Testis (tissue), 2 donors: ENCODE measurements around the gene RAD21L1.

Source experiments
- CTCF ChIP-seq, 3 experiments: fragments of 450-650 bp in 2 of 3; fragments of 200-600 bp in 1 of 3; sonication (generic) in 1 of 3; IDR thresholded peaks; one replicate each; pipeline ENCODE4 v1.5.1; 2016 to 2019; ENCODE audit warnings: antibody characterized with exemption in 3 of 3, mild to moderate bottlenecking in 2 of 3, moderate library complexity in 1 of 3
- POLR2A ChIP-seq: fragments of 450-650 bp; IDR thresholded peaks from one replicate; pipeline ENCODE4 v1.6.1; 2017; ENCODE audit warnings: antibody characterized with exemption, mild to moderate bottlenecking, moderate library complexity

- TF ChIP-seq CTCF (IDR thresholded peaks at IDR 0.05) (no peak), POLR2A (no peak)
Measured at GRCh38 chr20:1277529-1278322, 51.9 kb downstream of the RAD21L1 start.
